NCI-H2196 (cell line): ENCODE measurements around the gene PNPO.

Experiments
- DNase-seq: peaks from one replicate; lab custom pipeline; 2025; ENCODE audit not compliant: unreplicated experiment; lab: John Stamatoyannopoulos, UW

The PNPO gene

GRCh38 chr17:47995241-47995935, 54.0 kb downstream of the PNPO start:
- no peak for DNase-seq

- DNase-seq = no peak
Observed at GRCh38 chr17:47996201-47996600, 54.8 kb downstream of the PNPO start.

GRCh38 chr17:47997586-47997985, 56.2 kb downstream of the PNPO start:
- no peak for DNase-seq

GRCh38 chr17:47998044-47998443, 56.7 kb downstream of the PNPO start:
- DNase-seq = no peak
